ENCODE data around the gene ADA. TPM values are rescaled to one million over a fixed set of nuclear protein-coding genes. Genes with fewer than 3 reads are reported as not detected.
"Not testable (repeated sequence)": the region's sequence is repeated elsewhere in the genome, so short reads cannot be mapped to it uniquely, and the experiment has no call there.

ADA gene
- total RNA-seq, 2 donors from 2014 or later: 11.0 to 17.7 TPM

DNA sequence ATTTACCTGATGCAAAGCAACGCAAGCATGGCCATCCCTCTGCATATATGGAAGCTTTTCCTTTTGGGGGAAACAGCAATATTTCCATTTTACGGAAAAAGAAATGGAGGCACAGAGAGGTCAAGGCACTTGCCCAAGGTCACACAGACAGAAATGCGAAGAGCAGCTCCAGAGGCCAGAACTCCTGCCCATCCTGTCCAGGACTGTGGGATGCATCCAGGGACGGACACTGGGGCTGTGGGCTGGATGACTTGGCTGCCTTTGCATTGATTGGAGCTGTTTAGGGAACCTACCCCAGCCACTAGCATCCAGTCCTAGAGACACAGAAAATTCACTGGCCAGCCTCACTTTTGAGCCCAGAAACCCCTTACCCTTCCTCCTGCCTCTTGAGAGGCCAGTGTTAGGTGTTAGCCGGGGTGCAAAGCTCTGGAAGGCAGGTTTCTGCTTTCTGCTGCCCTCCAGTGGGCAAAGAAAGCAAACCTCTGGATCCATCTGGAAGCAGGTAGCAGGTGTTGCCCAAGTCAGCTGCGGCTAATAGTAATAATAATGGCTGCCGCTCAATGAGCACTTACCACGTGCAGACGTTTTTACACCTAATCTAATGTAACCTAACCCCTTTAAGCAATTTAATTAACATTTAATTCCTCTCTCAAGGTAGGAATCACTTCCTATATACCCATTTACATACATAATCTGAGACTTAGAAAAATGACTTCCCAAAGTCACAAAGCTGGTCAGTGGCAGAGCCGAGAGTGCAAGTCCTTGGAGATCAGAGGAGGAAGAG, 32.0 kb upstream of the ADA start:
- DNase-seq (ENCODE audit: low spot score): no peak
- intact Hi-C loops (cut with DNase I): loop anchor here (2.0 to 10.0 kb wide), 2 partner anchors 49 to 181 kb away; no protein-coding TSS in a partner anchor

- DNase-seq (ENCODE audit: low spot score): no peak
- intact Hi-C loops (cut with DNase I): loop anchor here in 1 of 2 donors (10.0 kb wide), 1 partner anchor 183 kb away; no protein-coding TSS in a partner anchor
Observed at GRCh38 chr20:44681796-44682566, 30.5 kb upstream of the ADA start.

- DNase-seq (ENCODE audit: low spot score): no peak
- intact Hi-C loops (cut with DNase I): no loop called here
Observed at GRCh38 chr20:44678990-44679611, 27.6 kb upstream of the ADA start.

DNA sequence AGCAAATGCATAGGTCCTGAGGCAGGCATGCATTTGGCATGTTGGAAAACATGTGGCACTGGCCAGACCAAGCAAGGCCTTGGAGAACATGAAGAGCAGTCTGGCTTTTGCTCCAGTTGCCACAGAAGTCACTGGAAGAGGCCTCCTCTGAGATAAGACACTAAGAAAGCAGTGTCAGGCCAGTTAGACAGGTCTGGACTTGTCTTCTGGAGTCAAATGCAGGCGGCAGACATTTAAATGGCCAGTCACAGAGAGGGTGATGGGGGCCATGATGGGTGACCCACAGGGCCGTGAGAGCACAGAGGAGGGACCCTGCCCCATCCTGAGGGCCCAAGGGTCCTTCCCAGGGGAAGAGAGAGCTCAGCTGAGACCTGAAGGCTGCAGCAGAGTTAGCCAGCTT, 26.7 kb upstream of the ADA start:
- intact Hi-C loops (cut with DNase I): no loop called here
- DNase-seq (ENCODE audit: low spot score): no peak

- intact Hi-C loops (cut with DNase I): not testable (repeated sequence)
Observed at GRCh38 chr20:44672318-44672902, 20.9 kb upstream of the ADA start.

DNA sequence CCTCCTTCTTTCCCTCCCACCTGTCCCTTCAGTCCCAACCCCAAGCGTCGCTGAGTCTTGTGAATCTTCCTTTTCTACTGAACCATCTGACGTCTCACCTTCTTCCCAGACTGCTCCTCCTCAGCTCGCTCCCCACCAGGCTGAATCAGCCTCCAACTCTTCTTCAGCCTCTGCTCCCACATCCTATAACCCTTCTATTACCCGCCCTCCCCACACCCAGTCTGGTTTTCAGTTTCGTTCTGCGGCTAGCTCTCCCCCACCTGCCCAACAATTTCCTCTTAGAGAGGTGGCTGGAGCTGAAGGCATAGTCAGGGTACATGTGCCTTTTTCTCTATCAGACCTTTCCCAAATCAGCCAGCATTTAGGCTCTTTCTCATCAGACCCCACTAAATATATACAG, 20.0 kb upstream of the ADA start:
- DNase-seq (ENCODE audit: low spot score); intact Hi-C loops (cut with DNase I): not testable (repeated sequence)

More at GRCh38 chr20:44672318-44672902, 20.9 kb upstream of the ADA start:
- not testable (repeated sequence) for DNase-seq (ENCODE audit: low spot score)

DNA sequence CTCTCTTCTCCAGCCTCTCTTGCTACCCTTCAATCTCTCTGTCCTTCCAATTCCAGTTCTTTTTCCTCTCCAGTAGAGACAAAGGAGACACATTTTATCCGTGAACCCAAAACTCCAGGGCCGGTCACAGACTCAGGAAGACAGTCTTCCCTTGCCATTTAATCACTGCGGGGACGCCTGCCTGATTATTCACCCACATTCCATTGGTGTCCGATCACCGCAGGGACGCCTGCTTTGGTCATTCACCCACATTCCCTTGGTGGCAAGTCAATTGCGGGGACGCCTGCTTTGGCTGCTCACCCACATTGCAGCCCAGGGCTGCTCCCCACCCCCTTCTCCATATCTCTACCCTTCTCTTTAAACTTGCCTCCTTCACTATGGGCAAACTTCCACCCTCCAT, 19.4 kb upstream of the ADA start:
- DNase-seq (ENCODE audit: low spot score); intact Hi-C loops (cut with DNase I): not testable (repeated sequence)

DNA sequence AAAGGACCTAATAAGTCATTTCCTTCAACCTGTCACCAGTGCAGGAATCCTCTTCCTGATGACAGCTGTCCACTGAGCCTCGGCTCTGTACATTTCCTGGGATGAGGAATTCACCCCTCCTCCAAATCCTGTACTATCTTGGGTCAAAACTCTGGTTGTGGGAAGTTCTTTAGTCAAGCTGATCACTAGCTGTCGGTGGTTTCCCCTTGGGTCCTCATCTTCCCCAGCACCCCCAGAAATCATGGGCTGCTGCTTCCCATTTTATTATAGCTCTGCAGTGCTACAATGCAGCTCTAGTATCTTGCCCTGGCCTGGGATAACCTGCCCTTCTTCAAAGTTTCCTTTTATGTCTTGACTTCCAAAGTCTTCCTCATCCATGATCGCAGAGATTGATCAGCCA, 14.6 kb upstream of the ADA start:
- intact Hi-C loops (cut with DNase I): no loop called here
- DNase-seq (ENCODE audit: low spot score): no peak

DNA sequence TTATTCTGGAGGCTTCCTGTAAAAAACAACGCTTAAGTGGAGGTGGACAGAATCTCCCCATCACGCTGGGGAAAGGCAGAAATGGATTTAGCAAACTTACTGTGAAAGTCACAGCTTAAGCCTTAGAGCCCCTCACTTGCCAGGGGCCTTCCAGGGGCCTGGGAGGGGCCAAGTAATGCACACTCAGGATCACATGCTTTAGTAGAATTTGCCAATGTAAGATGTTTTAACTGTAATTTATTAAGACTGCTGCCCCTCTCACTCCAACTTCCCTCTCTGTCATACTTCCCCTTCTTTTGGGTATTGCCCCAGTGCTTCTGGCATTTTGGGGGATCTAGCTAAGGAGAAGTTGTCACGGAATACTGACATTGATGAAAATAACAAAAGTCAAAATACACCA, 12.6 kb upstream of the ADA start:
- no peak for DNase-seq (ENCODE audit: low spot score)
- intact Hi-C loops (cut with DNase I): no loop called here

DNA sequence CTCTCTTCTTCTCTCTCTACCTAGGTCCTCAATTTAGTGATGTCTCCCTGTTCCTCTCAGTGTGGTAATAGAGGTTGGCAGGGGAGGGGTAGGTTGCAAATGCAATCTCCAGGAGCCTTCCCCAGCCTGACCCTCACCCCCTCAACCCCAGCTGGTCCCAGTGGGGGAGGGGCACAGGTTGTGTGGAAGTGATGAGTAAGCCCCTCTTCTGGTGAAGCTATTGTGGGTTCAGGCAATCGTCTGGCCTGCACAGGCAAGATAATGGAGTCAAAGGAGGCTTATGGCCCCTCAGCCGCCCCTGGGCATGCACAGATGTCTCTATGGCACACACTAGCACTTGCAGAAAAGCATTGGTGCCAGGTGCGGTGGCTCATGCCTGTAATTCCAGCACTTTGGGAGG, 10.8 kb upstream of the ADA start:
- intact Hi-C loops (cut with DNase I): no loop called here

DNA sequence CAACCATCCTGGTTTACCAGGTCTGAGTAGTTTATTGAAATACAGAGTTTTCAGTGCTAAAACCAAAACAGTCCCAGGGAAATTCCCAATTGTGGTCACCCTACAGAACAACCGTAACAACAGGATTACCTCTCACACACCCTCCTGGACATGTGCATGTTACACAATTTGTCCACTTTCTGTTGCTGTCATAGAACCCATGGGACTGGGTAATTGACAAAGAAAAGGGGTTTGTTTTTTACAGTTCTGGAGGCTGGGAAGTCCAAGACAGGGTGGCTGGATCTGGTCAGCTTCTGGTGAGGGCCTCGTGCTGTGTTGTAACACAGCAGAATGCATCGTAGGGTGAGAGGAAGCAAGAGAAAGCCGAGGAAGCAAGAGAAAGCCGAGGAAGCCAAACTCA, 9.1 kb upstream of the ADA start:
- no peak for DNase-seq (ENCODE audit: low spot score)

More for the DNA sequence above, 10.8 kb upstream of the ADA start:
- DNase-seq (ENCODE audit: low spot score): no peak

GRCh38 chr20:44659931-44660330, 8.4 kb upstream of the ADA start:
- intact Hi-C loops (cut with DNase I): no loop called here
- DNase-seq (ENCODE audit: low spot score): no peak

More for the DNA sequence above, 9.1 kb upstream of the ADA start:
- intact Hi-C loops (cut with DNase I): no loop called here

- intact Hi-C loops (cut with DNase I): no loop called here
- no peak for DNase-seq (ENCODE audit: low spot score)
Observed at GRCh38 chr20:44658810-44659209, 7.3 kb upstream of the ADA start.

GRCh38 chr20:44657875-44658274, 6.4 kb upstream of the ADA start:
- no peak for DNase-seq (ENCODE audit: low spot score)

DNA sequence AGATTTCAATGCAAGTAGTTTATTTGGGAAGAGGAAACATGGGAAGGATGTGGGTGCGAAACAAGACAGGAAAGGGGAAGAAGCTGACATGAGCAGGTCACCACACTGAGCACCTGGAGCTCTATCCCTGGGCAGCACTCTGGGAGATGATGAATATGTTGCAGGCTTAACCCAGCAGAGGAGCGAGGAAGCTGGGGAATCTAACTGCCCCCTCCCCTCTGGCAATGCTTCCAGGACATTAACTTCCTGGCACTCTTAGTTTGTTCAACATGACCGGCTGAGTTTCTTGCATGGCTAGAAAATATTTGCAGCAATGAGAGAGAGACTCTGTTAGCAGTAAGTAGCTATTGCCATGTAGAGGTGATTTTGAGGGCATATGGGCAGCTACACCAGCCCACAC, 4.9 kb upstream of the ADA start:
- no peak for DNase-seq (ENCODE audit: low spot score)
- intact Hi-C loops (cut with DNase I): no loop called here

More at GRCh38 chr20:44657875-44658274, 6.4 kb upstream of the ADA start:
- intact Hi-C loops (cut with DNase I): no loop called here

GRCh38 chr20:44654210-44654609, 2.7 kb upstream of the ADA start:
- DNase-seq (ENCODE audit: low spot score); intact Hi-C loops (cut with DNase I): not testable (repeated sequence)

GRCh38 chr20:44653546-44653945, 2.0 kb upstream of the ADA start:
- intact Hi-C loops (cut with DNase I): no loop called here
- DNase-seq (ENCODE audit: low spot score): no peak

- intact Hi-C loops (cut with DNase I): no loop called here
- DNase-seq (ENCODE audit: low spot score): no peak
Observed at GRCh38 chr20:44651434-44651683, 140 bp downstream of the ADA start.

DNA sequence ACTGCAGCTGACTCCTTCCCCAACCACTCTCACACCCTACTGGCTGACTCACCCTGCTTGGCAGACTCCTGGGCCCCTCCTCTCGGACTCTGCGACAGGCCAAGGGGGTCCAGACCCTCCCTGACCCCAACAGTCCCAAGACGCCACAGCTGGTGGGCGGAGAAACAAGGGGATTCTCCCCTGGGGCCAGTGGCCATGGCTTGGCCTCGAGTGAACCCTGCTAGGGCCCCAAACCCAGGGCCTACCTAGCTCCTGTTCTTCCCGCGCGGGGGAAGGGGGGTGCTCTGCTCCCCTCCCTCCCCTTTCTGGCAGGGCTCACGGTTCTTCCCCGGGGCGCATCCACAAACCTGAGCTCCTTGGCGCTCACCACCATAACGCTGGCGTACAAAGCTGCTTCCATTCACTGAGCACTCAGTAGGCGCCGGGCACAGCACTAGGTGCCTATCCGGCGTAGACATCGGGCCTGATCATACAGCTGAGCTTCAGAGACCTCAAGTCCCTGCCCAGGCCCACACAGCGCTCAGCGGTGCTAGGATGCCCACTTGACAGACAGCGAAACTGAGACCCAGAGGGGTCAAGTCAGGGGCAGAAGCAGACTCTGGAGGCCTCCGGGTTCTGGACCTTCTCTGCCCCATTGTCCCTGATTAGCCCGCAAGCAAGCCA, 597 bp downstream of the ADA start:
- intact Hi-C loops (cut with DNase I): no loop called here

More for the DNA sequence above, 597 bp downstream of the ADA start:
- DNase-seq (ENCODE audit: low spot score): no peak
